ENCODE results near the gene GAB1. TPM values are rescaled to one million over a fixed set of nuclear protein-coding genes. Genes with fewer than 3 reads are reported as not detected.

The GAB1 gene
- total and polyA plus RNA-seq, 2 of the 8 experiments (the other 6 are each of a cell fraction or from before 2014, with no cell fraction given), result 6.8 to 21.3 TPM

- H4K20me1 ChIP-seq (replicated peaks in 1 of 2; ENCODE audit: control insufficient read depth in 1 of 2, insufficient read depth in 2 of 2, low read length in 2 of 2), result no peaks in the 10 kb centered on the region
- TF ChIP-seq USF2 (IDR thresholded peaks at IDR 0.05; ENCODE audit: low read length) (no peak), CREB1 (IDR thresholded peaks at IDR 0.05) (no peak), SIRT6 (IDR thresholded peaks at IDR 0.05; ENCODE audit: low read length) (no peak), EP300 (IDR thresholded peaks at IDR 0.05; ENCODE audit: borderline replicate concordance in 1 of 2, low read depth in 2 of 2, low read length in 2 of 2) (no peak), PHF8 (conservative IDR thresholded peaks at IDR 0.05; ENCODE audit: low read depth, low read length) (no peak), POLR2AphosphoS5 (IDR thresholded peaks at IDR 0.05; ENCODE audit: low read depth, low read length) (no peak), CEBPB (IDR thresholded peaks at IDR 0.05; ENCODE audit: low read depth, low read length) (no peak), SIN3A (conservative IDR thresholded peaks at IDR 0.05 in 1 of 2, IDR thresholded peaks at IDR 0.05 in 1 of 2; ENCODE audit: low read depth in 1 of 2, low read length in 2 of 2) (no peak), E2F6 (IDR thresholded peaks at IDR 0.05) (no peak), BACH1 (IDR thresholded peaks at IDR 0.05; ENCODE audit: low read length) (no peak), CHD1 (IDR thresholded peaks at IDR 0.05; ENCODE audit: low read depth, low read length) (no peak), POLR2A (IDR thresholded peaks at IDR 0.05; ENCODE audit: control extremely low read depth in 1 of 2, low read depth in 2 of 2, low read length in 2 of 2) (no peak), YY1 (IDR thresholded peaks at IDR 0.05; ENCODE audit: low read depth, low read length) (no peak)
Observed at GRCh38 chr4:143433231-143433630, 96.6 kb downstream of the GAB1 start.

More at GRCh38 chr4:143433231-143433630, 96.6 kb downstream of the GAB1 start:
- H3K4me2 ChIP-seq (ENCODE audit: insufficient read depth in 1 of 2, low read depth in 2 of 2, low read length in 2 of 2), result no peak overlapping the region
- no peaks in the 10 kb centered on the region for H3K23me2 ChIP-seq (ENCODE audit: low read depth, low read length)
- H3K9ac ChIP-seq (replicated peaks in 1 of 4; ENCODE audit: extremely low read depth in 1 of 4, low read depth in 3 of 4, low read length in 3 of 4), result no peak overlapping the region
- H4K5ac ChIP-seq (ENCODE audit: insufficient read length, low read depth, low read length), result no peak overlapping the region
- H3K27me3 ChIP-seq (replicated peaks in 1 of 4; ENCODE audit: control insufficient read depth in 3 of 4, extremely low read depth in 1 of 4, insufficient read depth in 3 of 4, low read length in 3 of 4), result no peaks in the 10 kb centered on the region
- no peak for FAIRE-seq
- H4K91ac ChIP-seq (replicated peaks; ENCODE audit: insufficient read length, low read length), result no peak overlapping the region
- no peak overlapping the region for H3K27ac ChIP-seq (ENCODE audit: low read depth, low read length)
- peak overlapping the region; percentile 63 for H3K14ac ChIP-seq (ENCODE audit: insufficient read length)
- H3K23ac ChIP-seq (ENCODE audit: insufficient read length), result no peak overlapping the region
- H2BK15ac ChIP-seq (ENCODE audit: low read length), result peak overlapping the region; percentile 41; the same call in 1 of the 2 replicates
- peaks cover 0 to 14% (median 8%) of the 10 kb centered on the region in 4 experiments; a peak in 5 of 8 replicates for H3K36me3 ChIP-seq (ENCODE audit: control insufficient read depth in 2 of 4, insufficient read depth in 4 of 4, low read length in 3 of 4)
- H3K79me1 ChIP-seq (ENCODE audit: low read depth, low read length), result no peaks in the 10 kb centered on the region
- no peak overlapping the region for H2BK5ac ChIP-seq (ENCODE audit: low read depth, low read length)
- H4K8ac ChIP-seq (ENCODE audit: extremely low read depth, insufficient read depth, low read length), result no peak overlapping the region
- H3K4ac ChIP-seq (replicated peaks; ENCODE audit: insufficient read length, low read depth, low read length), result no peak overlapping the region
- CTCF ChIA-PET (ENCODE audit: partially characterized antibody), result interaction anchor here (0.7 kb wide), 1 partner anchor 18 kb away, joined by 4 read pairs; no protein-coding TSS in a partner anchor
- H3K56ac ChIP-seq (replicated peaks; ENCODE audit: insufficient read length, low read depth, low read length), result no peak overlapping the region
- H3K4me3 ChIP-seq (ENCODE audit: extremely low read depth in 1 of 4, insufficient read depth in 2 of 4, low read depth in 3 of 4, low read length in 4 of 4), result no peak overlapping the region
- H3K79me2 ChIP-seq (ENCODE audit: control insufficient read depth in 1 of 2, insufficient read depth in 2 of 2, low read length in 2 of 2), result no peaks in the 10 kb centered on the region
- POLR2A ChIA-PET (ENCODE audit: partially characterized antibody), result interaction anchor here (2.0 kb wide), 1 partner anchor 9 kb away, joined by 5 read pairs; no protein-coding TSS in a partner anchor
- H2BK120ac ChIP-seq (replicated peaks; ENCODE audit: low read depth, low read length), result no peak overlapping the region
- H3K9me3 ChIP-seq (ENCODE audit: insufficient read depth in 2 of 2, low read depth in 1 of 2, low read length in 1 of 2), result peaks cover 11 to 12% of the 10 kb centered on the region in 2 experiments; a peak in 3 of 4 replicates
- no peak overlapping the region for H2AFZ ChIP-seq (ENCODE audit: low read length)
- no peak overlapping the region for H2BK12ac ChIP-seq (ENCODE audit: low read depth, low read length)
- H2BK20ac ChIP-seq (ENCODE audit: low read length), result no peak overlapping the region
- 92% methylated on average over 2 of the region's 2 CpGs; no CpG with 5 or more reads in 1 of the 2 experiments for WGBS, 2 experiments (ENCODE audit: extremely low coverage in 1 of 2, insufficient coverage in 1 of 2, insufficient read length in 1 of 2, insufficient replicate concordance in 2 of 2, low coverage in 1 of 2, low lambda C conversion rate in 2 of 2, missing lambda C conversion rate in 1 of 2)
- no peak overlapping the region for H2AK5ac ChIP-seq (ENCODE audit: low read depth, low read length)
- no peak for DNase-seq (ENCODE audit: low read depth in 1 of 2, low spot score in 2 of 2)
- peaks cover 0 to 8% (median 0%) of the 10 kb centered on the region in 4 experiments; a peak in 1 of 7 replicates for H3K4me1 ChIP-seq (replicated peaks in 1 of 4; ENCODE audit: control insufficient read depth in 3 of 4, insufficient read depth in 4 of 4, low read length in 3 of 4)
- H3K18ac ChIP-seq (ENCODE audit: extremely low read depth, low read length), result no peak overlapping the region
